Ecto neural progenitor cell (in vitro differentiated cells): Measurements from ENCODE around the gene MALRD1.

Experiments
- DNase-seq: peaks from one replicate; pipeline ENCODE4 v3.0.0-alpha.2; 2018; ENCODE audit warnings: low spot score

Gene MALRD1

GRCh38 chr10:19048489-19048888 lies at the start of gene MALRD1:
MALRD1 (plus strand) TSS chr10:19048801; CDS start chr10:19048939, 138 bp downstream.
- no peak for DNase-seq

GRCh38 chr10:19003341-19003740 lies 45.3 kb upstream of the MALRD1 start:
- no peak for DNase-seq

DNA sequence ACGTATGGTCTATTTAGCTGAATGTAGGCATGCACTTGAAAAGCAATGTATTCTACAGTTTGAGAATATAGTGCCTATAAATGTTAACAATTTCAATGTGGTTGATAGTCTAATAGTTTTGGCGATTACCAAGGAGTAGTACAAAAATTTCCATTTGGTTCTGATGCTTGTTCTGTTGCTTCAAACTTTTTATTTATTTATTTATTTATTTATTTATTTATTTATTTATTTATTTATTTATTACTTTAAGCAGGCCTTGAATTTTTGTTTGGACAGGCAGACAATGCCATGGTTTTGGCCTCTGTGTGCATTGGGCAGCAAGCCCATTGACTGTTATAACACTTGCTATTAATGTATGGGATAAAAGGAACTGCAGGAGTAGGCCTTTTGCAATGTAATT lies 36.5 kb upstream of the MALRD1 start:
- no peak for DNase-seq

DNA sequence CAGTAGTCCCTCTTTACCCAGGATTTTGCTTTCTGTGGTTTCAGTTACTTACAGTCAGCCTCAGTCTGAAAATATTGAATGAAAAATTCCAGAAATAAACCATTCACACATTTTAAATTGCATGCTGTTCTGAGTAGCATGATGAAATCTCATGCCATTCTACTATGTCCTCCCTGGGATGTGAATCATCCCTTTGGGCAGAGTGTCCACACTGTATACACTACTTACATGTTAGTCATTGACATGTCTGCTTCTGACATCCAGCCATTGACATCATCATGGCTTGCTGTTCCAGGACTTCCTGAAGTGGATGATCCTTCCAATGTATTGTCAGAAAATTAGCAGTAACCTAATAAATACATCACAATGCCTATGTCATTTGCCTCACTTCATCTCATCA lies 34.6 kb upstream of the MALRD1 start:
- DNase-seq: no peak

DNA sequence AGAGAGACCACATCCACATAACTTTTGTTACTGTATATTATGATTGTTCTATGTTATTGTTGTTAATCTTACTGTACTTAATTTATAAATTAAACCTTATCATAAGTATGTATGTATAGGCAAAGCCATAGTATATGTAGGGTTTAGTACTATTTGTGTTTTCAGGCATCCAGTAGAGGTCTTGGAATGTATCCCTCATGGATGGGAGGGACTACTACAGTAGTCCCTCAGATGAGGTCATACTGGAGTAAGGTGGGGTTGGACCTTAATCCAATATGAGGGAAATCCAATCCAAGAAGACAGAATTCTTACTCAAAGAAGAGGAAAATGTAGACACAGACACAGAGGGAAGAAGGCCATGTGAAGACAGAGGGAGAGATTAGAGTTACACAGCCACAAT lies 34.1 kb upstream of the MALRD1 start:
- no peak for DNase-seq

- DNase-seq: no peak
Measured at GRCh38 chr10:19017116-19017890, 31.3 kb upstream of the MALRD1 start.

DNA sequence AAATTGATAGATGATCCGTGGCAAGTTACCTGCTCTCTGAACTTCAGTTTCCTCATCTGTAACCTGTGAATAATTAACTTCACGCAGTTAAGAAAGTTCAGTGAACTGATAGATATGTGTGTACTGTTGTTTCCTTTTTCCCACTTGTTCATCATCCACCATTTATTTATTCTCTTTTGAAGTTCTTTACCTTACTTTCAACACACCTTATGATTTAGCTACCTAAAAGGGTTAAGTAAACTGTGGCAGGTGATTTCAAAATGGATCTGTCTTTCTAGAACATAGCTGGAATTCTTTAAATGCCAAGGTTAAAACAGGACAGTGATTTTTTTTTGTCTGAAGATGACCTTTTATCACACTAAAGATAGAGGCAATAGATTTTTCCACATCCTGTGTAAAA lies 27.4 kb upstream of the MALRD1 start:
- no peak for DNase-seq

DNA sequence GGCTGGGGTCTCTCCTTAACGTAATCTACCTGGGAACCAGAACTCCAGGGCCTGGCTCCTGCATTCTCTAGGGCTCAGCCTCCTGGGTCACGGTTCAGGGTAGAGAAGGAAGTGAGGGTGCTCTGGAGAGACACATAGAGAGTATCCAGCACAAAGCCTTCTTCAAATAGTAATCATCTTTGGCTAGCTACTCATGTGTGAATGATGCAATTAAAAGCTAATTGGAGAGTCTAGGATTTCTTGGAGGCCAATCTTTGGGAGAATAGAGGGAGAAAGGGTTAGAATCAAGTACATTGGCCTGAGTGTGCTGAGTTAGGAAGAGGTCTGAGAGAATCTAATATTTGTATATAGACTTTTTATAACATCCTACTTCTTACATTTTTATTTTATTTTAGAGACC lies 24.0 kb upstream of the MALRD1 start:
- no peak for DNase-seq

GRCh38 chr10:19031763-19032162 lies 16.8 kb upstream of the MALRD1 start:
- no peak for DNase-seq

DNA sequence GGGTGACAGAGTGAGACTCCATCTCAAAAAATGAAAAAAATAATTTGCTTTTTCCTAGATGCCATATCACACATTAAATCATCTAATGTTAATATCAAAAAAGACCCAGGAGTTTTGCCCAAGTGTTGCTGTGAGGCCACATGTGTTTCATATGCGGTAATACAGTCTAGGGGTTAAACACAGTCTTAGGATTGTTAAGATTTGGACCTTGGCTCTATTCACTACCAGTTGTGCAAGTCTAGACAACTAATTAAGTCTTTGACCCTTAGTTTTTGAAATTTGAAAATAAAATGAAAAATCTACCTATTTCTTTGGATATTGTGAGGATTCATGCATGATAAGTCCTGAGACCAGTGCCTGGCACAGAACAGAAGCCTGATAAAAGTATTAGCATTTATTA lies 14.9 kb upstream of the MALRD1 start:
- no peak for DNase-seq

DNA sequence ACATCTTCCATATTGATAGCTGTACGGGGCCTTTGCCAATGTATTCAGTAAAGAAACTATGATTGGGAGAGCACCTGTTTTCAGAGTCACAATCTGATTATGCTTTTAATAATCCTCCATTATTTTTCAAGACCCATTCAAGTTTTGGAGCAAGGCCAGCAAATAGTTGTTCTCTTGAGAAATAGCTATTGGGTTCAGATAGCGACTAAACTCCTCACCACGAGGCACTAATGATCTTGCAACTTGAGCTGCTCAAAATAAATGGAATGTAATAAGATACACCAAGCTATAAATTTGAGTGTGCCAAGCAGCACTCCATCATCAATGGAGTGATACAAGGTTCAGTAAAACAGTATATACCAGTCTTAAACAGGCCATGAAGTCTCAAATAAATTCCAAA lies 7.4 kb upstream of the MALRD1 start:
- no peak for DNase-seq

DNA sequence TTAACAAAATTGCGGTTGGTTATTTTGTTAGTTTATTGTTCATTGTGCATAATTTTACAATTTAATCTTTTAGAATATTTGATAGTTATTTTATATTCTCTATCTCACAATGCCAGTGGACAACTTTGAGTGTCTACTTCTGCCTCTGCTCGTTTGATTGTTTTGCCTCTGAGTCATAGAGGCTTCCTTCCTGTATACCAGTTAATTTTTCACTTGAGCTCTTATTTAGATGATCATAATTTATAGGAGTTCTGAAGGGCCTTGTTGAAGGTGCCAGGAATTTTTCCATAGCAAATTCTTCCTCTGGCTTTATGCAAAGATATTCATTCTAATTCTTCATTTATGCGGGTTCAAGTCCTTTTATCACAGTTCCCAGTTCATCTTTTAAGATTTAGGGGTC lies 5.2 kb upstream of the MALRD1 start:
- no peak for DNase-seq

DNA sequence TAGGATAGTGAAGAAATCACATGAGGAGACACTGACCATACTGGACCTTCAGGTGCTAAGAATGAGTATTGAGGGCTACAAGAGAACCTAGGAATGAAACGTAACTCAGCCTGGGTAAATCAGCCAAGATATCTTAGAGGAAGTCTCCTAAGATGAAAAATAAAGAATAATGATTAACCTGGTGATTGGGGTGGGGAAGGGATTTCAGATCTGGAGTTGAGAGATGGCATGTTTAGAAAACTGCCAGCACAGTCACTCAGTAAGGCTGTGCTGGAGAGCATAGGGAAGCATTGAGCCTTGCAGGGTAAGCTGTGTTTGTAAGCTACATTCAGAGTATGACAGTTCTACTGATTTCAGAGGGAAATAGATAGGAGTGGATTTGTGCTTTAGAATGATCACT lies 1.9 kb upstream of the MALRD1 start:
- no peak for DNase-seq

DNA sequence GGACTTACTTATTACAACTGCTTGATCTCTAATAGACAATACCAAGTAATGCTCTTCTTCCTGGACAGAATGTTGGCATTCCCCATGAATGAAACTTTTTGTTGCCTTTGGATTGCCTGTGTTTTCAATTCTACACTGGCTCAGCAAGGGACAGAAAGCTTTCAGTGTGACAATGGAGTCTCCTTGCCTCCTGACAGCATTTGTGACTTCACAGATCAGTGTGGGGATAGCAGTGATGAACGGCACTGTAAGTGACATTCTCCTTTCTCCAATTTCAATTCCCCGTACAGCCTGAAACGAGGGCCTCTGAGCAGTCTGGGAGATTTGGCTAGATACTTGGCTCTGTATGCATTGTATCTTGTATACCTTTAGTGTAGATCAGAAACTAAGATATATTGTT lies 290 bp downstream of the MALRD1 start:
- DNase-seq: no peak

GRCh38 chr10:19049567-19049966 lies 966 bp downstream of the MALRD1 start:
- DNase-seq: no peak

GRCh38 chr10:19054289-19054835 lies 5.8 kb downstream of the MALRD1 start:
- DNase-seq: no peak

DNA sequence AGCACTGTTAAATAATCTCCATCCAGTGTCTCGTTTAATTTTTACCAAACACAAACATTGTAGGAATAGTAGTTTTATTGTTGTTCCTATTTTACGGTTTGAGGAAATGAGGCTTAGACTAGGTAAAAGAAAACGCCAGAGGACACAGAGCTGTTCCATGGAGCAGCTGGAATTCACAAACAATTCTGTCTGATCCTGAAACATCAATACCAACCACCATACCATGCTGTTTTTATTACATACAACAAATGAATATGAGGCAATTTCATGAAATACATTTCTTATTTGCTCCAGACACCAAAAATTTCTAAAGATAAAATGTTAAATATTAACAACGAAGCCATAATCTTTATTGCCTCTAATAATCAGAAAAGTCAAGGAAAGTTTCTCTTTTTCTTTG lies 9.4 kb downstream of the MALRD1 start:
- DNase-seq: no peak

GRCh38 chr10:19063986-19064385 lies 15.4 kb downstream of the MALRD1 start:
- DNase-seq: no peak

DNA sequence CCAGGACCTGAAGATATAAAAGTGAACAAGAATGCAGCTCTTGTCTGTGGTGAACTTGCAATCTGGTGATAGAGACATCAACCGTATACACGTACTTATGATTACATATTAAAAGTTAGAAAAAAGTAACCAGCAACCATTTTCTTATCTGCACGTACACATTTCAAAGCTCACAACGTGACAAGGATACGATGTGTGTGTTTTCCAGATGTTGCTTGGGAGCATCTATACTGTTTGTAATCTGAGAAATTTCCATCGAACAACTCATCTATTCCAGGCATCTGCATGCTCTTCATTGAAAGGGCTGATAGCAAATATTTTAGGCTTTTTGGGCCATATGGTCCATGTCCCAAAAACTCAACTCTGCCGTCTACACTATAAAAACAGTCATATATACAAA lies 23.3 kb downstream of the MALRD1 start:
- no peak for DNase-seq

DNA sequence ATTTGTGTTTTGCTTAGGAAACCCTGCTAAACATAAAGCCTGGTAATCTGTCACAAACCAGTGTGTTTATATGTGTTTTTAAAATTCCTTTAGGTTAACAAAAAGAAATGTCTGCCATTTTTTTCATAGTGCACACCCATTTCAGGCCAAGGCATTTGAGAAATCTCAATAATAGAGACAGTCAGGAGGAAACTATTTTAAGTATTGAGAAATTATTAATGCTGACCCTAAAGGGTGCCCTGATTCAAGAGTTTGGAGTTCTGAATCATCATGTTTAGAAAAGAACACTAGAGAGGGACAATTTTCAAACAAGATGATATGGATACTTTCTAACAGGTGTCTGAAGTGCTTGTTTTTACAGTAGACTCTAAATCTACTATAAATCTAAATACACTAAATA lies 28.7 kb downstream of the MALRD1 start:
- no peak for DNase-seq

GRCh38 chr10:19096501-19097073 lies 48.0 kb downstream of the MALRD1 start:
- DNase-seq: no peak

- no peak for DNase-seq
Measured at GRCh38 chr10:19097151-19097550, 48.5 kb downstream of the MALRD1 start.

GRCh38 chr10:19098803-19099202 lies 50.2 kb downstream of the MALRD1 start:
- DNase-seq: no peak

- DNase-seq: no peak
Measured at GRCh38 chr10:19107406-19107805, 58.8 kb downstream of the MALRD1 start.
